Urinary bladder (tissue), 4 donors: ENCODE measurements around the gene COPE. TPM values are rescaled to one million over a fixed set of nuclear protein-coding genes. Genes with fewer than 3 reads are reported as not detected.
A peak's percentile ranks its signal among the peaks of the same experiment; 100 is the strongest.

ENCODE experiments used
- DNase-seq: peaks from one replicate; pipeline ENCODE4 v3.0.0-alpha.2; 2015; ENCODE audit errors: extremely low spot score
- H3K27ac ChIP-seq: one replicate; pipeline ENCODE4 v1.5.1; 2013; ENCODE audit warnings: low read depth, mild to moderate bottlenecking, moderate library complexity
- H3K36me3 ChIP-seq: one replicate; pipeline ENCODE4 v1.6.1; 2013; ENCODE audit warnings: mild to moderate bottlenecking, moderate library complexity; ENCODE audit not compliant: insufficient read depth
- H3K4me1 ChIP-seq: one replicate; pipeline ENCODE4 v1.6.1; 2013; ENCODE audit warnings: mild to moderate bottlenecking, moderate library complexity; ENCODE audit not compliant: insufficient read depth
- H3K4me3 ChIP-seq: one replicate; pipeline ENCODE4 v1.5.1; 2013; ENCODE audit warnings: low read depth, low read length
- WGBS: extraction: QIAGEN DNeasy Blood & Tissue Kit; methylation state at CpG from one replicate; pipeline ENCODE4 v1.1.7; 2013; 5-methylcytosine and 5-hydroxymethylcytosine counted together
- polyA plus RNA-seq: library from polyadenylated mRNA; stranded (reverse); fragments of 200-250 nt; gene quantifications from one replicate; pipeline ENCODE4 v1.2.3, GENCODE V29; 2013
- total RNA-seq: library from RNA; depleted of rRNA; stranded (reverse); fragments of >200 nt; gene quantifications from one replicate; pipeline ENCODE4 v1.2.3, GENCODE V29; 2014
- donor health status: healthy with polysubstance abuse.
- donor health status: healthy.

COPE gene
- total and polyA plus RNA-seq, 2 donors, result 47.1 to 188 TPM

DNA sequence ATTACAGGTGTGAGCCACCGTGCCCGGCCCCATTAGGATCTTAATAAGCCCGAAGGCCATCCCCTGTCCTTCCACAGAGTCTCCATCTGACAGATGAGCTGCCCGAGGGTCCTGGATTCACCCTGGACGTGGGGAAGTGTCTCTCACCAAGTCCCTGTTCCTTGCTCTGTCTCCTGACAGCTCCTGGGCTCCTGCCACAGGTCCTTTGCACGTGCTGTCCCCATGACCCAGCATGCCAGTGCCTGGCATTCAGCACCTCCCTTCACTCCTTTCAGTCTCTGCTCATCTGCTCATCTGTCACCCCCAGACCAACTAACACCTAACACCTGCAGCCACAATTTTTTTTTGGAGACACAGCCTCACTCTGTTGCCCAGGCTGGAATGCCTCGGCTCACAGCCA is 37.7 kb downstream of the COPE start:
- Histone ChIP-seq H3K4me3 (no peak overlapping the region), H3K4me1 (no peaks in the 10 kb centered on the region), H3K36me3 (no peaks in the 10 kb centered on the region), H3K27ac (no peak overlapping the region)
- 92% methylated on average over 7 of the region's 7 CpGs for WGBS
- no peak for DNase-seq

DNA sequence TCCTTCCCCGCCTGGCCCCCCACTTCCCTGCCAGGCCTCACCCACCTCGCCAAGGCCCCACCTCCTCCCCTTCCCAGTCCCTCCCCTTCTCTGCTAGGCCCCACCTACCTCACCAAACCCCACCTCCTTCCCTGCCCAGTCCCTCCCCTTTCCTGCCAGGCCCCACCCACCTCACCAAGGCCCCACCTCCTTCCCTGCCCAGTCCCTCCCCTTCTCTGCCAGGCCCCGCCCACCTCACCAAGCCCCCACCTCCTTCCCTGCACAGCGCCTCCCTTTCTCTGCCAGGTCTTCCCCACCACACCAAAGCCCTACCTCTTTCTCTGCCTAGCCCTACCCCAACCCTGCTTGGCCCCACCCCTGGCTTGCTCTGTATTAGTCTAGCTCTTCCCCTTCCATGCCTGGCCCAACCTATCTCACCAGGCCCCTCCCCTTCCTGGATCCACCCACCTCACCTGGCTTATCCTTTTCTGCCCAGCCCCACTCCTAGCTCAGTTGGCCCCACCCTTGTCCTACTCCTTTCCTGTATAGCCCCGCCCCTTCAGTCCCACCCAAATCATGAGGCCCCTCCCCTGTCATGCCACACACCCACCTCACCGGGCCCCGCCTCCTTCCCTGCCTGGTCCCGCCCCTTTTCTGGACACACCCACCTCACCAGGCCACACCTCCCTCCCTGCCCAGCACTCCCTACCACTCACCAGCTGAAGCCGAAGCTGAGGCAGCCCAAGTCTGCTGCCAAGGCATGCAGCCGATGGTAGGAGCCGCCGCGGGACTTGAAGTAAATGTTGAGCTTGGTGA is 39.4 kb downstream of the COPE start:
- DNase-seq, result no peak
- H3K4me1 ChIP-seq, result no peaks in the 10 kb centered on the region
- H3K27ac ChIP-seq, result no peak overlapping the region
- no peaks in the 10 kb centered on the region for H3K36me3 ChIP-seq
- WGBS, result 79% methylated on average over 13 of the region's 13 CpGs
- no peak overlapping the region for H3K4me3 ChIP-seq

- no peak overlapping the region for H3K27ac ChIP-seq
- WGBS, result 91% methylated on average over 34 of the region's 34 CpGs
- no peaks in the 10 kb centered on the region for H3K36me3 ChIP-seq
- H3K4me1 ChIP-seq, result no peaks in the 10 kb centered on the region
- no peak overlapping the region for H3K4me3 ChIP-seq
- DNase-seq, result no peak
These were observed 40.2 kb downstream of the COPE start for GRCh38 chr19:18878858-18879578.

DNA sequence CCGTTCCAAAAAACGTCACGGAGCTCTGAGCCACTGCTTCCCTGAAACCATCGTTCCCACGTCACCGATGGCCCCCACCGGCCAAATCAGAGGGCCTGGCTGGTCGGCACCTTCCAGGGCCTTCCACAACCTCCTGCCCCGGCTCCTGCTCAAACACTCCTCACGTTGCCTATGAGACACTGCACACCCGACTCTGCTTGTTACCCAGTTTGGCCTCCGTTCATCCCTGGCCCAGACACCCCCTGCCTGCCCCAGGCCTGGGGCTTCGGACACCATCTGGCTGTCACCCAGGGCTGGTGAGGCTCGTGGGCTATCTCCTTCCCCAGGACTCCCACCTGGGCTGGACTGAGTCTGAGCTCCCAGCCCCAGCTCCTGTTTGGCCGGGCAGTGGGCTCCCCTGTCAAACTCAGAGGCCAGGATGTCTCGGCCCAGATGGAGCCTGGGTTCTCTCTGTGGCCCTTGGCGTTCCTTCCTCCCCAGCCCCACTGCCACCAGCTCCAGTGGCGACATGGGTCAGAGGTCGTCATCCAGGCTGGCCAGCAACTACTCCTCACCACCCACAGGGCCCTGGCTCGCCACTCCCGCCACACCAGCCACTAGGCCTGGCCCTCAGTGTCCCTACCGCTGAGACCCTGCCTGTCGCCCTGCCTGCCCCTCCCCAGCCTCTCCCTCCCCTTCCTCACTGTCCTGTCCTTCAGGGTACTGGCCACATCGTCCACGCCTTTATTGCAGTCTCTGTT is 41.0 kb downstream of the COPE start:
- Histone ChIP-seq H3K4me1 (no peaks in the 10 kb centered on the region), H3K36me3 (no peaks in the 10 kb centered on the region), H3K4me3 (no peak overlapping the region), H3K27ac (no peak overlapping the region)
- 91% methylated on average over 25 of the region's 25 CpGs for WGBS
- no peak for DNase-seq

DNA sequence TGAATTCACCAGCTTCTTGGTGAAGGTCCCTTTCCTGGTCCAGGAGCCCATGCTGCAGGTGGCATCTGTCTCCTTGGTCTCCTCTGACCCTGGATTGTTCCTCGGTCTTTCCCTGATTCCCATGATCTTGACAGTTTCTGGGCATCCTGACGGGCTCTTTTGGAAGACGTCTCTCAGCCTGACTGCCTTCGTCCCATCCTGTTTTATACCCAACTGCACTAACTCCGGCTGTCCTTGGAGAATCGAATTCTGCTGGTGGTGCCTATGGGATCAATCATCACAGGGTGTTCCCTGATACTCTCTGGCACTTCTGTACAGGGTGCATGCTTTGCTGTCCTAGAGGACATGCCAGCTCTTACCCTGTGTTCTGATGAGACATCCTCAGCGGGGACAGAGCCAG is 42.3 kb downstream of the COPE start:
- Histone ChIP-seq H3K36me3 (no peaks in the 10 kb centered on the region), H3K4me3 (no peak overlapping the region), H3K27ac (no peak overlapping the region), H3K4me1 (no peaks in the 10 kb centered on the region)
- WGBS, result 96% methylated on average over 7 of the region's 7 CpGs
- DNase-seq, result no peak

DNA sequence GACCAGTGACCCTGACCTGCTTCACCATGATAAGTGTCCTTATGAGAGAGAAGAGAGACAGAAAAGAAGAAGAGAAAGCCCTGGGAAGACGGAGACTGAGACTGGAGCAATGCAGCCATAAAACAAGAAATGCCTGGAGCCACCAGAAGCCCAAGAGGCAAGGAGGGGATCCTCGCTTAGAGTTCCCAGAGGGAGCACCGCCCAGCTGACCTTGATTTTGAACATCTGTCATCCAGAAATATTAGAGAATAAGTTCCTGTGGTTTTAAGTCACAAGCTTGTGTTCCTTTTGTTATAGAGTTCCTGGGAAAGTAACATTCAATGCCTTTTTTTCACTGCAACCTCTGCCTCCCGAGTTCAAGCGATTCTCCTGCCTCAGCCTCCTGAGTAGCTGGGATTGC is 43.5 kb downstream of the COPE start:
- no peak for DNase-seq
- H3K36me3 ChIP-seq, result no peaks in the 10 kb centered on the region
- H3K4me1 ChIP-seq, result no peaks in the 10 kb centered on the region
- no peak overlapping the region for H3K4me3 ChIP-seq
- 86% methylated on average over 5 of the region's 5 CpGs for WGBS
- H3K27ac ChIP-seq, result no peak overlapping the region

DNA sequence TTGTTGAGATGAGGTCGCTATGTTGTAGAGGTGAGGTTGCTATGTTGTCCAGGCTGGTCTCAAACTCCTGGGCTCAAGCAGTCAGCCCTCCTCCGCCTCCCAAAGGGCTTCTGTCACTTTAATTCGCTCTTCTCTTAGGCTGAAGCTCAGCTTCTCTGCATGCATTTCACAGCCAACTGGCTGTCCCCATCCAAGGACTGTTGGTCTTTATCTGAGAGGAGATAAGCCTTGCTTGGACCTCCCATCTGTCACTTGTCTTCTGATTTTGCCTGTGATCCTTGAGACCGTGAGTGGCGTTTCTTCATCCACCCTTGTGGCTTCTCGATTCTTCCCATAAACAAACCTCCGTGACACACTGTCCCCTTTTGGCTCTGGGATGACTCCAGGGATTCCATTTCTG is 47.6 kb downstream of the COPE start:
- Histone ChIP-seq H3K27ac (no peak overlapping the region), H3K4me1 (peaks cover 3% of the 10 kb centered on the region), H3K36me3 (peaks cover 4% of the 10 kb centered on the region), H3K4me3 (no peak overlapping the region)
- DNase-seq, result no peak
- WGBS, result 78% methylated on average over 7 of the region's 7 CpGs

- Histone ChIP-seq H3K4me1 (peaks cover 3% of the 10 kb centered on the region), H3K36me3 (peaks cover 4% of the 10 kb centered on the region), H3K4me3 (no peak overlapping the region), H3K27ac (no peak overlapping the region)
- no peak for DNase-seq
- WGBS, result 32% methylated on average over 25 of the region's 25 CpGs
These were observed 48.5 kb downstream of the COPE start for GRCh38 chr19:18870531-18871172.

DNA sequence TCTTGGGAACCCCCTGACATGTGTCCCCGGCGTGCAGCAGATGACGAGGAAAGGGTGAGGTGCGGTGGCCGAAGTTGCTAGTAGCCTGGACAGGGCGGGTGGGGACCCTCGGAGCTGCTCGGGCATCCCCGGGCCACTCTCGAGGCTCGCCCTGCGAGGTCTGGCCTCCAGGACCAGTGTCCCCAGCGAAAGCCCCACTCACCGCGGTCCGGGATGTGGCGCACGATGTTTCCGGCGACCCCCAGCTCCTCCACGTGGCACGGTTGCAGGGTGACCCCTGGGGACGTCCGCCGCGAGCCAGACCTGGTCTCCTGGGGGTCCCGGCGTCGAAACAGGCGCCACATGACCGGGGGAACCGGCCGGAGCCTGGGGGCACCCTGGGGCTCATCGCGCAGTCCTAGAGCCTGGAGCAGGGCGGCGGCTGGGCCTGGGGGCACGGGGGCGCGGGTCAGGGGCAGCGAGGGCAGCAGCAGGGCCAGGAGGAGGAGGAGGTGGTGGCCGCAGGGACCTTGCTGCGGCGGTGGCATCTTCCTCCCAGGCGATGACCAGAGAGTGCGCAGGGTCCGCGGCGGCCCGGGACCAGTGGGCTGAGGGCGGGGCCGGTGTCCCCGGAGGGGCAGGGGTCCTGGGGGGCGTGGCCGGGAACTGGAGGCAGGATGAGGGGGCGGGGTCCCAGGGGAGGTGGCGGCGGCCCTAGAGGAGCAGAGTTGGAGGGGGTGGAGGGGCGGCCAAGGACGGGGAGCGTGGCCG is 49.2 kb downstream of the COPE start:
- peaks cover 3% of the 10 kb centered on the region for H3K4me1 ChIP-seq
- H3K27ac ChIP-seq, result no peak overlapping the region
- H3K4me3 ChIP-seq, result no peak overlapping the region
- H3K36me3 ChIP-seq, result peaks cover 4% of the 10 kb centered on the region
- 13% methylated on average over 62 of the region's 62 CpGs for WGBS
- no peak for DNase-seq

GRCh38 chr19:18869023-18869618 is 50.1 kb downstream of the COPE start:
- Histone ChIP-seq H3K27ac (no peak overlapping the region), H3K36me3 (peaks cover 5% of the 10 kb centered on the region), H3K4me1 (peaks cover 3% of the 10 kb centered on the region), H3K4me3 (peak overlapping the region; percentile 18)
- DNase-seq, result no peak
- WGBS, result 14% methylated on average over 71 of the region's 71 CpGs

- peaks cover 3% of the 10 kb centered on the region for H3K4me1 ChIP-seq
- peak overlapping the region; percentile 18 for H3K4me3 ChIP-seq
- H3K36me3 ChIP-seq, result peaks cover 7% of the 10 kb centered on the region
- 44% methylated on average over 77 of the region's 77 CpGs for WGBS
- DNase-seq, result no peak
- no peak overlapping the region for H3K27ac ChIP-seq
These were observed 50.7 kb downstream of the COPE start for GRCh38 chr19:18868380-18869022.

DNA sequence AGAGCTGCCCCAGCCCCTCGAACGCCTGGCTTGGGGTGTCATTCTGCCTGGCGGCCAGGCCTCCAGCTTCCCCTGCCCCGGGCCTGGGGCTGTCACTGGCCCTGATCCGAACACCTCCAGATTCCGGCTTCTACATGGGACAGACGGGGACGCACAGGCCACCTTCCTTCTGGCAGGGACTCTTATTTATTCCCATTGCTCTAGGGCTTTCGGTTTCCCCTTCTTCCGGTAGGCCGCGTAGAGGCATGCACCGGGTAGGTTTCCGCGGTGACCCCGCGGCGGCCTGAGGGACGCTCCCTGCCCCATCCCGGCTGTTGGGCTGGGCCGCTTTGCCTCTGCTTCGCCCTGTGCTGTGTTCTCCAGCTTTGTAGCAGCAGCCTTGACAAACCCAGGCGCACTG is 51.4 kb downstream of the COPE start:
- 94% methylated on average over 23 of the region's 23 CpGs for WGBS
- peaks cover 7% of the 10 kb centered on the region for H3K36me3 ChIP-seq
- H3K27ac ChIP-seq, result no peak overlapping the region
- H3K4me3 ChIP-seq, result no peak overlapping the region
- no peak for DNase-seq
- peaks cover 3% of the 10 kb centered on the region for H3K4me1 ChIP-seq
